ENCODE results near the gene CNTNAP5.

CNTNAP5 gene

GRCh38 chr2:124559236-124559635, 534.1 kb downstream of the CNTNAP5 start:
- no peak overlapping the region for H3K4me3 ChIP-seq (ENCODE audit: control insufficient read depth, low read depth, low read length)
- no peak for DNase-seq (ENCODE audit: low read depth)
- TF ChIP-seq CTCF (conservative IDR thresholded peaks at IDR 0.05; ENCODE audit: control insufficient read depth, insufficient read depth, low read depth, low read length): no peak

- H3K4me3 ChIP-seq (ENCODE audit: control insufficient read depth, low read depth, low read length): no peak overlapping the region
- TF ChIP-seq CTCF (conservative IDR thresholded peaks at IDR 0.05; ENCODE audit: control insufficient read depth, insufficient read depth, low read depth, low read length): no peak
- no peak for DNase-seq (ENCODE audit: low read depth)
Measured at GRCh38 chr2:124560592-124561112, 535.6 kb downstream of the CNTNAP5 start.

GRCh38 chr2:124561486-124561885, 536.4 kb downstream of the CNTNAP5 start:
- no peak overlapping the region for H3K4me3 ChIP-seq (ENCODE audit: control insufficient read depth, low read depth, low read length)
- no peak for DNase-seq (ENCODE audit: low read depth)
- no peak for TF ChIP-seq CTCF (conservative IDR thresholded peaks at IDR 0.05; ENCODE audit: control insufficient read depth, insufficient read depth, low read depth, low read length)

GRCh38 chr2:124563426-124563825, 538.3 kb downstream of the CNTNAP5 start:
- no peak for TF ChIP-seq CTCF (conservative IDR thresholded peaks at IDR 0.05; ENCODE audit: control insufficient read depth, insufficient read depth, low read depth, low read length)
- DNase-seq (ENCODE audit: low read depth): no peak
- no peak overlapping the region for H3K4me3 ChIP-seq (ENCODE audit: control insufficient read depth, low read depth, low read length)

- DNase-seq (ENCODE audit: low read depth): no peak
- H3K4me3 ChIP-seq (ENCODE audit: control insufficient read depth, low read depth, low read length): no peak overlapping the region
- no peak for TF ChIP-seq CTCF (conservative IDR thresholded peaks at IDR 0.05; ENCODE audit: control insufficient read depth, insufficient read depth, low read depth, low read length)
Measured at GRCh38 chr2:124566518-124566970, 541.5 kb downstream of the CNTNAP5 start.

- no peak overlapping the region for H3K4me3 ChIP-seq (ENCODE audit: control insufficient read depth, low read depth, low read length)
- no peak for DNase-seq (ENCODE audit: low read depth)
- no peak for TF ChIP-seq CTCF (conservative IDR thresholded peaks at IDR 0.05; ENCODE audit: control insufficient read depth, insufficient read depth, low read depth, low read length)
Measured at GRCh38 chr2:124570872-124571271, 545.8 kb downstream of the CNTNAP5 start.

- DNase-seq (ENCODE audit: low read depth): no peak
- H3K4me3 ChIP-seq (ENCODE audit: control insufficient read depth, low read depth, low read length): no peak overlapping the region
- no peak for TF ChIP-seq CTCF (conservative IDR thresholded peaks at IDR 0.05; ENCODE audit: control insufficient read depth, insufficient read depth, low read depth, low read length)
Measured at GRCh38 chr2:124571836-124572235, 546.7 kb downstream of the CNTNAP5 start.
